ENCODE results near the gene KIF18B.

- TF ChIP-seq POLR2A (IDR thresholded peaks at IDR 0.05): no peak
- TF ChIP-seq, protein P1, sequence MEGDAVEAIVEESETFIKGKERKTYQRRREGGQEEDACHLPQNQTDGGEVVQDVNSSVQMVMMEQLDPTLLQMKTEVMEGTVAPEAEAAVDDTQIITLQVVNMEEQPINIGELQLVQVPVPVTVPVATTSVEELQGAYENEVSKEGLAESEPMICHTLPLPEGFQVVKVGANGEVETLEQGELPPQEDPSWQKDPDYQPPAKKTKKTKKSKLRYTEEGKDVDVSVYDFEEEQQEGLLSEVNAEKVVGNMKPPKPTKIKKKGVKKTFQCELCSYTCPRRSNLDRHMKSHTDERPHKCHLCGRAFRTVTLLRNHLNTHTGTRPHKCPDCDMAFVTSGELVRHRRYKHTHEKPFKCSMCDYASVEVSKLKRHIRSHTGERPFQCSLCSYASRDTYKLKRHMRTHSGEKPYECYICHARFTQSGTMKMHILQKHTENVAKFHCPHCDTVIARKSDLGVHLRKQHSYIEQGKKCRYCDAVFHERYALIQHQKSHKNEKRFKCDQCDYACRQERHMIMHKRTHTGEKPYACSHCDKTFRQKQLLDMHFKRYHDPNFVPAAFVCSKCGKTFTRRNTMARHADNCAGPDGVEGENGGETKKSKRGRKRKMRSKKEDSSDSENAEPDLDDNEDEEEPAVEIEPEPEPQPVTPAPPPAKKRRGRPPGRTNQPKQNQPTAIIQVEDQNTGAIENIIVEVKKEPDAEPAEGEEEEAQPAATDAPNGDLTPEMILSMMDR (IDR thresholded peaks at IDR 0.05): no peak
Measured at GRCh38 chr17:44887016-44887415, 60.6 kb downstream of the KIF18B start.
